GM13977 (cell line): ENCODE measurements around the gene DACT2.

Experiments
- DNase-seq: peaks from one replicate; pipeline ENCODE4 v3.0.0; 2012; ENCODE audit warnings: low spot score
- in situ Hi-C: fragments of 300-500 bp; cut with MboI; formaldehyde crosslinking; loops from one replicate; pipeline ENCODE4 v1.12.0; 2022; ENCODE audit warnings: low sequenced_read_pairs, low pct_unique_long_range_greater_than_20kb, mixed read lengths, inconsistent platforms; ENCODE audit not compliant: unreplicated experiment
- TF ChIP-seq, protein P1 (sequence below): IDR thresholded peaks from 2 replicates; pipeline ENCODE4 v1.5.1; 2012; ENCODE audit warnings: mild to moderate bottlenecking, control low read depth; ENCODE audit not compliant: insufficient read depth; ENCODE audit errors: extremely low read depth, missing control alignments

Gene DACT2

DNA sequence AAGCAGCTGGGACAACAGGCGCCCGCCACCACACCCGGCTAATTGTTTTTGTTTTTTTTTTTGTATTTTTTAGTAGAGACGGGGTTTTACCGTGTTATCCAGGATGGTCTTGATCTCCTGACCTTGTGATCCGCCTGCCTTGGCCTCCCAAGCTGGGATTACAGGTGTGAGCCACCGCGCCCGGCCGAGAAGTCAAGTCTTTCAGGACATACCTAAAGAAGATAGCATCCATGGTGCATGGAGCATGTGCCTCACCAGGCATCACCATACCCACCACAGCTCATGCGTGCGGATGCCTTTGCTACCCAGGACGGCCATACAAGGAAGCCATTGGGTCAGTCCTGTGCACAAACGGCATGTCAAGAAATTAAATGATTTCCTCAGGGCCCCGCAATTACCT, 60.8 kb downstream of the DACT2 start:
- TF ChIP-seq, protein P1, sequence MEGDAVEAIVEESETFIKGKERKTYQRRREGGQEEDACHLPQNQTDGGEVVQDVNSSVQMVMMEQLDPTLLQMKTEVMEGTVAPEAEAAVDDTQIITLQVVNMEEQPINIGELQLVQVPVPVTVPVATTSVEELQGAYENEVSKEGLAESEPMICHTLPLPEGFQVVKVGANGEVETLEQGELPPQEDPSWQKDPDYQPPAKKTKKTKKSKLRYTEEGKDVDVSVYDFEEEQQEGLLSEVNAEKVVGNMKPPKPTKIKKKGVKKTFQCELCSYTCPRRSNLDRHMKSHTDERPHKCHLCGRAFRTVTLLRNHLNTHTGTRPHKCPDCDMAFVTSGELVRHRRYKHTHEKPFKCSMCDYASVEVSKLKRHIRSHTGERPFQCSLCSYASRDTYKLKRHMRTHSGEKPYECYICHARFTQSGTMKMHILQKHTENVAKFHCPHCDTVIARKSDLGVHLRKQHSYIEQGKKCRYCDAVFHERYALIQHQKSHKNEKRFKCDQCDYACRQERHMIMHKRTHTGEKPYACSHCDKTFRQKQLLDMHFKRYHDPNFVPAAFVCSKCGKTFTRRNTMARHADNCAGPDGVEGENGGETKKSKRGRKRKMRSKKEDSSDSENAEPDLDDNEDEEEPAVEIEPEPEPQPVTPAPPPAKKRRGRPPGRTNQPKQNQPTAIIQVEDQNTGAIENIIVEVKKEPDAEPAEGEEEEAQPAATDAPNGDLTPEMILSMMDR = no peak
- no peak for DNase-seq
- in situ Hi-C loops = no loop called here

DNA sequence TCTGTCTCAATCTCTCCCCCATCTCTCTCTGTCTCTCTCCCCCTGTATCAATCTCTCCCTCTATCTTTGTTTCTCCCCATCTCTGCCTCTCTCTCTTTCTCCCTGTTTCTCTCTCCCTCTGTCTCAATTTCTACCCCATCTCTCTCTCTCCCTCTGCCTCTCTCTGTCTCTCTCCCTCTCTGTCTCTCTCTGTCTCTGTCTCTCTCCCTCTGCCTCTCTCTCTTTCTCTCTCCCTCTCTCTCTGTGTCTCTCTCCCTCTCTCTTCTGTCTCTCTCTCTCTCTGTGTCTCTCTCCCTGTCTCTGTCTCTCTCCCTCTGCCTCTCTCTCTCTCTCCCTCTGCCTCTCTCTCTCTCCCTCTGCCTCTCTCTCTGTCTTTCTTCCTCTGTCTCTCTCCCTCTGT, 62.6 kb downstream of the DACT2 start:
- in situ Hi-C loops = no loop called here
- TF ChIP-seq, protein P1 = no peak

More for the DNA sequence above, 62.6 kb downstream of the DACT2 start:
- no peak for DNase-seq
